Stimulated activated CD4-positive, alpha-beta T cell treated with anti-CD3 and anti-CD28 coated beads, Interleukin-1b, Interleukin-23, amount 100 ng/mL, for 24 hours (primary cell): ENCODE measurements around the gene CYBC1.

Experiments
- DNase-seq, 4 experiments: peaks; one replicate each; pipeline ENCODE4 v3.0.0-alpha.2; 2020; ENCODE audit warnings: low read depth in 4 of 4, low spot score in 1 of 4

CYBC1 gene

DNA sequence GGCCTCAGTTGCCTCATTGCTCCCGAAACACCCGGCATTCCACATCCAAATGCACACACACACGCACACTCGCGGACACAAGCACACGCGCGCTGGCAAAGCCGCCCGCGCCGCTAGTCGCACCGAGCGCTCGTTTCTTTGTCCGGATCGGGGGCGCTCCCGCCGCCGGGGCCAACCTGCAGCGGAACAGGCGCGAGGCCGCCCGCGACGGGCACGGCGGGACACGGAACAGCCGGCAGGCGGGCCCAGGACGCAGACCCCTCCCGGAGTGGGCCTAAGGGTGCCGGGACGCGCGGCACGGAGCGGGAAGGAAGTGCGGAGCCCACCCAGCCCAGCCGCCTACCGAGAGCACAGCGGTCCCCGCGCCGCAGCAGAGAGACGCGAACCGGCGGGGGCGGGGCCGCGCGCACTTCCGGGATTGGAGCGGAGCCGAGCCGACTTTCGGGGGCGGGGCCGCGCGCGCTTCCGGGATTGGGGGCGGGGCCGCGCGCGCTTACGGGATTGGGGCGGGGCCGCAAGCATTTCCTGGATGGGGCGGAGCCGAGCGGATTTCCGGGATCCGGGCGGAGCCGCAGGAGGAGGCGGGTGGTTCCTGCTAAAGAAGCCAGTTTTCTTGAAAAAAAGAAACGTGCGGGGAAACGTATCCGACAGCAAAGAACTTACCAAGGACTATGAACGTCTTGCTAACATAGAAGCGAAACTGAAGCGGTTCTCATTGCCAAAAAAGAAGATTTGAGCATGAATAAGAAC, at the start of gene CYBC1:
Gene CYBC1 (minus strand): TSS at position 396 of the 750 bp plus-strand sequence. CDS start 1,498 bp downstream, outside the sequence.
- DNase-seq, result peak; percentile 89 to 95 (median 93)

DNA sequence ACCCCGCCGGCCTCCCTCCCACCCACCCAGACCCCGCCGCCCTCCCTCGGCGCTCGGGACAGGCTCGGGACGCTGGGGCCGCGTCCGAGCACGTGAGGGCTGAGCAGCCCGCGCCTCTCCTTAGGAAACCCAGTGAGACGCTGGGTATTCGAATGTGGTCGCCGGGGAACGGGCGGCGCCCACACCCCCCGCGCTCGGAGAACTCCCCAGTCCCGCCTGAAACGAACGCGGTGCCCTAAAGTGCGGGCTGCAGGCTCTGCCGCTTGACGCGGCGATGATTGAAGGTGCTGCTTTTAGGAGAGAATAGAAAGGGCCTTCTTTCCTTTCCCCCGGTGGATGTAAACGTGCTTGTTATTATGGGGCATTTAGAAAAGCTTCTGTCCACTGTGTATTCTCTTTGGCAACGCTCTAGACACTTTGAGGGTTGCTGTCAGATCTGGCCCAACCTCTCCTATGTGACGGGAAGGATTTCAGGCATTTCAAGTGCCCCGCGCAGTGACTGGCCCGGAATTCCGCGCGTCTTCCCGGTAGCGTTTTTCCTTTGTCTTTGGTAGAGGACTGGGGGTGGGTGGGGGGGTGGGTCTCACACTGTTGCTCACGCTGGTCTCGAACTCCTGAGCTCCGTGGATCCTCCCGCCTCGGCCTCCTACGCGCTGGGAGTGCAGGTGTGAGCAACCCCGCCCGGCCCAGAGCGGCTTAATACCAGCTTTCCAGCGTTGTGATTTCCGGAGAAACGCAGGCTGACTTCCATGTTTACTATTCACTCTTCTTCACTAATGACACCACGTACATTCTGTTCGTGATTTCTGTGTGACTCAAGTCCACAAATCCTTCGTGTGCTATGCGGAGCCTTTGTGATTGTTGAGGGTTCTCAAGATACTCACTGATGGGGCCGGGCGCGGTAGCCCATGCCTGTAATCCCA, 47.2 kb upstream of the CYBC1 start:
- peak in 1 of 4 experiments; percentile 18 for DNase-seq

DNA sequence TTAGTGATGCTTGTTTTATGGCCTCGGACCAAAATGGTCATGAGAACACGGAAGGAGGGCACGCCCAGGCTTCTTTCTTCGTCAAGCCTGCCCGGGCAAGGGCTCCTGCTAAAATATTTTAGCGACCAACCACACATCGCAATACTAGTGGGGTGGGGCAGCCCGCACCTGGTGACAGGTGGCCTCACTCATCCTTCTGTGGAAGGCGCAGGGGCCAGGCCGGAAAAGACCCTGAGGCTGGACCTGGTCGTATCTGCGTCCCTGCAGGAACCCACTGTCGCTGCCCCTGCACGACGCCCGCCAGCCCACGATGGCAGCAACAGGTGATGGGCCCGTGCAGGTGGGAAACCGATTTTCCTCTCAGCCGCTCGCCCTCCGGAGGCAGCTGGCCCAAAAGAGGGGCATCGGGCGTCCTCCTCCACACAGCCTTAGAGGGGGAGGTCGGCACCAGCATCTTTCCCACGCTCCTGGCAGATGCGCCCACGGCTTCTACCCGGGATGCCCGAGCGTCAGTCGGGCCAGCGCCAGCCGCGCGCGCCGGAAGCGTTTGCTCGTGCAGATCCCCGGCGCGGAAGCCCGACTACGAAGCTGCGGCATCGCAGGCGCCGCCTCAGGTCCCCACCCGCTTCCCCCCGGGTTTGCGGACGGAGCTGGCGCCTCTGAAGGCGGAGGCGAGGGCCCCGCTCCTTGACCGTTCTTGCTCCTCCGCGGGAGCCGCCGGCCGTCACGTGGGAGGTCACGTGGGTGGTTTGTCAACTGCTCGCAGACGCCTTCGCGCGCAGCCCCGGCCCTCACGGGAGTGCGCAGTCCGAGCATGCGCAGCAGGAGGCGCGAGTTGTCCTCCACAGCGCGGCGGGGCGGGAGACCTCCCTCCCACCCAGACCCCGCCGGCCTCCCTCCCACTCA, 46.2 kb upstream of the CYBC1 start:
- DNase-seq, result peak; percentile 73 to 88 (median 82)

DNA sequence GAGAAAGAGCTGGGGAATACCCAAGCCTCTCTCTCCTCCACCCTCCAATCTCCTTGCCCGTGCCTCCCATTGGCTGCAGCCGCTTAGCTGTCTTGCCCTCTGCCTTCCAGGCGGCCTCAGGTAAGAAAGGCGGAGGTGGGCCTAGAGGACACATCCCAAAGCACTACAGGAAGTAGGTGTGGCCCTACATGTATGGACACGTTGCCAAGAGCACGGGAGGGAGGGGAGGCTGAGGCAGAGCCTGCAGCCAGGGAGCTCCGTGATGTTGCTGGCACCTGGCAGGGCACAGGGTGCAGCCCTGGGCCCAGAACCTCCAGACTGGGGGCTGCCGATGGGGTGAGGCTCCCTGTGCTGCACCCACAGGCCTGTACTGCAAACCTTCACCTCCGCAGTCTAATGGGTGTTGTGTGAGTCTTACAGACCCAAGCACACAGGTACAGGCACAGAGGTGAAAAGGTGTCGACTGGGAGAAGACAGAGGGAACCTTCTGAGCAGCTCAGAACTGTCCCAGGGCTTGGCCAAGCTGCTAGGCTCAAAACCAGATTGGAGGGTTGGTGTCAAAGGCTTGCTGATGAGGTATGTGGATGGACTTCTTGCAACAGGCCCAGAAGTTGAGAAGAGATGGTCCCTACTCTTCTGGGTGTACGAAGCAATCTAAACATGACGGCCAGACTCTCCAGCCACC, 45.4 kb upstream of the CYBC1 start:
- no peak for DNase-seq

DNA sequence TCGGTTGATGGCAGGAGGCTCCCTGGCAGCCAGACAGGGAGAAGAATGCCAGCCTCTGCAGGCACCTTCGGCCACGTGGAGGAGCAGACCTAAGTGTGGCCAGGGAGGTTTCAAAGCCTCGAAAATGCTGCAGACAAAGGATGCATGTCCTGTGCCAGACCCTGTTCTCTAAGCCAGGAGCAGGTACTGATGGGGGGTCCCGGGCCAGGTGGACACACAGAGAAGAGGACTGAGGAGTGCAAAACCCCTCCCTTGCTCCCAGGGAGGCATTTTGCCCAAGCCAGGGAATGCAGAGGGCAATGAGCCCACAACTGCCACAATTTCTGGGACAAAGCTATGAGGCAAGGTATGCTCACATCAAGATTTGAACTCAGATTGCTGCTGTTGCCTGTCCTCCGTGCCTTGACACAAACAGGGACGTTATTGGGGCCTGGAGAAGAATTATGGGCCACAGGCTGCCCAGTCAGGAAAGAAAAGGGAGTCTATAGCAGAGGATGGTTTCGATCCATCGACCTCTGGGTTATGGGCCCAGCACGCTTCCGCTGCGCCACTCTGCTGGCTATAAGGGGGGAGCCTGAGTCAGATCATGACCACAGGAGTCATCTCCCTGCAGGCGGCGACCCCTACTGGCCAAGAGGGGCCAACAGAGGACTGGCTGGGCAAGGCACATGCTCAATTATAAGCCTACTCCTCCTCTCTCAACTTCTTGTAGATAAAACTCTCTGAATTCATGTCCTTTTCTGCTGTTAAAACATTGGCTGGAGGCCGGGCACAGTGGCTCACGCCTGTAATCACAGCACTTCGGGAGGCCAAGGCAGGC, 43.9 kb upstream of the CYBC1 start:
- DNase-seq, result peak; percentile 67 to 82 (median 73)

DNA sequence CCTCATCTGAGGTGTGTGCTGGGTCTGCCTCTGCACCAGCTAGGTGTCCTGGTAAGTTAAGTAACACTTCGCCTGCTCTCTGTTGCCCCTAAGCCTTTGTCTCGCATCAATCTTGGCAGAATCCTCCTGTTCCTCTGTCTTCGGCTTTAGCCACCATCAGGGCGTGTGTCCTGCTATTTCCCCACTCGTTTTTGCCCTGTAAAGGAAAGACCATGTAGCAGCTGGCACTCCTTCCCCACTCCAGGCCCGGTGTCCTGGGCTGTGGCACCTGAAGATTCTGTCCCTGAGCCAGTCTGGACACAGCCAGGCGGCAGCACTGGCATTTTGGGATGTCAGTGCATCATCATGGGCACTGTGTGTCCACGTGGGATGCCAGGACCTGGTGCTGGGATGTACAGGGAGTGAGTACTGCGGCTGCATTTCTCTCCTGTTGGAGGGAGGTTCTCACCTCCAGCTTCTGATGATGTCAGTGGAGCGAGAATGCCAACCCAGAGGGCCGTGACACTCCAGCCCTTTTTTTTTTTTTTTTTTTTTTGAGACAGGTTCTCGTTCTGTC, 42.8 kb upstream of the CYBC1 start:
- DNase-seq, result no peak

DNA sequence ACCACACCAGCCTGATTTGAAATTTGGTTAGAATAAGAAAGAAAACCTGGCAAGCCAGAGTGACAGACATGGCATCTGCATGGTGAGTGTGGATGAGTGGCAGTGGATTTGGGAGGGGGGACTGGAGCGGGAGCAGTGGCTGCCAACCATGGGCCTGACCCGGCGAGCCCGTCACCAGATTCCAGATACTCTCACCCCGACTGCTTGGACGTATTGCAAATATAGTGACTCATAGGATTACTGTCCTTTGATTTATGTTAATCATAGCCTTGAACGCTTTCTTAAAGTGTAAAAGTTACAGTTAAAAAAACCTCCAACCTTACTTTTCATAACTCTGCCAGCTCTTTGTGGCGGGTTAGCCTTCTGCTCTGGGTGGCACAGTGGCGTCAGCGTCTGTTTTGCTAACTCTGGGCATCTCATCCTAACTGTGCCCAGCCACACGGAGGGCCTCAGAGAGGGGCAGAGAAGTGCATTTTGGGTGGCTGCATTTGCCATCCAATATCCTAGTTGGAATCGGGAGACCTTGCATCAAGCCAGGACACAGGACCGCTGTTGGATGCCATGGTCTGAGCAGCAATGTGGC, 42.2 kb upstream of the CYBC1 start:
- no peak for DNase-seq

DNA sequence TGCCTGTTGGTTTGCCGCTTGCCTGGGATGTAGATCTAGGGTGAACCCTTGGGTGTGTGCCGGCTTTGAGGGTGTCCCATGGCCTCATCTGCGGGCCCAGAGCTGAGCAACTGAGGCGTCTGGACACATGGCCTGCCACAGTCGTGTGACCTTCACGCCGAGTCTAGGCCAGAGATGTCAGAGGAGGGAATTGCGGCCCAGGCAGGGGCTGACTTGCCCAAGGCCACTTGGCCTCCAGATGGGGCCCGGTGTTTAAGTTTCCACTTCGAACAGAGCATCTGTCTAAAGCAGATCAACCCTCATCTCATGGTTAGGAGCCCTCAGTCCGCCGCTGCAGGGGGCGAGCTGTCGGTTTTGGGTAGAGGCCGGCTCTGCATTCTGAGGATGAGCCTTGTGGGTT, 41.0 kb upstream of the CYBC1 start:
- DNase-seq, result no peak

DNA sequence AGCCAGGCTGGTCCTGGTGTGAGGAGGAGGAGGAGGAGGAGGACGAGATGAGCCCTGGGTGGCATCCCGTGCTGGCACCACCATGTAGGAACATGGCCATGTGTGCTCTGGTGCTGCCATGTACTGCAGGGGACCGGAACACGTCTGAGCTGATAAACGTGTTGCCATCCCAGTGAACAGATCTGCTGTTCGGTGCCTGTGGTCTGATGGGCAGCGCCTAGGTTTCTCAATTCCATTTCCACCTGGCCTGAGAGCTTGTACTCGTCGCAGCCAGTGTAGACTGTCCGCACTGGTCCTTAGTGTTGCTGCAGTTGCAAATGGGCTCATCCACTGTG, 40.6 kb upstream of the CYBC1 start:
- no peak for DNase-seq

DNA sequence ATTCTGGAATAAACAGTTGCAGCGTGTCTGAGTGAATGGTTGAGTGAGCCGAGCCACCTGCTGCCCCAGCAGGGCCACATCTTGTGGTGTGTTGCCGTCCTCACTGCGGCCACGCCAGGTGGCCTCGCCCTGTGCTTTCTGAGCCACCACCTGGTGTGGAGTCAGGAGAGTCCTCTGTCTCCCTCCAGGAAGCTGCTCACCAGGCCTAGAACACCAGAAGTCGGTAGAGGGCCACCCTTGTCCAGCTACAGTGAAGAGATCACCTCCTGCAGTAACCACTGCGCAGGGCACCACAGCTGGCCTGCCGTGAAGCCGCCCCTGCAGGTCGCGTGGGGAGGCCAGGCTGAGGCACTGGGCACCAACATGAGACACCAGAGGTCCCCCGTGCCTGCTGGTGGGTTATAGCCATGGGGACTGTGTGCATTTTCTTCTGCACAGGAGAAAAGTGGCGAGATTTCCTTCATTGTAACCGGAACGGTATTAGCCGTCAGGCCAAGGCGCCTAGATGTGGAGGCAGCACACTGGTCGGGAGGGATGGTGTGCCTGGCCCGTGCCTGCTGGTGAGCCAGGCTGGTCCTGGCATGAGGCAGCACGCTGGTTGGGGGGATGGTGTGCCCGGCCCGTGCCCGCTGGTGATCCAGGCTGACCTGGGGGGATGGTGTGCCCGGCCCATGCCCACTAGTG, 40.1 kb upstream of the CYBC1 start:
- DNase-seq, result no peak

DNA sequence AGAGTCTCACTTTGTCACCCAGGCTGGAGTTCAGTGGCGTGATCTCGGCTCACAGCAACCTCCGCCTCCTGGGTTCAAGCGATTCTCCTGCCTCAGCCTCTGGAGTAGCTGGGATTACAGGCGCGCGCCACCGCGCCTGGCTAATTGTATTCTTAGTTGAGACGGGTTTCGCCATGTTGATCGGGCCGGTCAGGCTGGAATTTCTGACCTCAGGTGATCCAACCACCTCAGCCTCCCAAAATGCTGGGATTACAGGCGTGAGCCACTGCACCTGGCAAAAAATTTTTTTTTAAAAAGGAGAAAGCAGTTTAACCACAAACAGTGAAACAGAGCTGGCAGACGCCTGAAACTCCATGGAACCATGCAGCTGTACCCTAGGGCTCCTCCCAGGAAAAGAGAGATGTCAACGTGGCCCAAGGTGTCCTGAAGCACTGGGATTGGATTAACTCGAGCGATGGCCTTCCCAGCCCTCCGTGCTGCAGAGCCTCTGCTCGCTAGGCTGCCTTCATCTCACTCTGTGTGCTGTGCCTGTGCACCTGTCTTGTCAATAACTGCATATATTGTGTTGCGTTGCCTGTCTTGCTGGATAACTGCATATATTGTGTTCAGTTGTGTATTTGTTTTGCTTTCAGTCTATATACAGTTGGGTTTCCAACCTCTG, 39.4 kb upstream of the CYBC1 start:
- DNase-seq, result no peak

DNA sequence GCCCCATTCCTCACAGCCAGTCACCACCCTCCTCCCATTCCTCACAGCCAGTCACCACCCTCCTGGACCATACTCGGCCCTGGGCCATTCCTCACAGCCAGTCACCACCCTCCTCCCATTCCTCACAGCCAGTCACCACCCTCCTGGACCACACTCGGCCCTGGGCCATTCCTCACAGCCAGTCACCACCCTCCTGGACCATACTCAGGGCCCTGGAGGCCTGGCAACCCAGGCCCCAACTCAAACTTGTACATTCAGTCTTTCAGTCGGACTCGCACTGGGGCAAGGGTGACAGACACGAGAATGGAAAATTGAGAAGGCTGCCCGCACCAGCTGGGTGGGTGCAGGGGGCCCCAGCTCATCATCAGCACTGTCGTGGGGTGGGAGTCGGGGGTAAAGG, 38.6 kb upstream of the CYBC1 start:
- no peak for DNase-seq

DNA sequence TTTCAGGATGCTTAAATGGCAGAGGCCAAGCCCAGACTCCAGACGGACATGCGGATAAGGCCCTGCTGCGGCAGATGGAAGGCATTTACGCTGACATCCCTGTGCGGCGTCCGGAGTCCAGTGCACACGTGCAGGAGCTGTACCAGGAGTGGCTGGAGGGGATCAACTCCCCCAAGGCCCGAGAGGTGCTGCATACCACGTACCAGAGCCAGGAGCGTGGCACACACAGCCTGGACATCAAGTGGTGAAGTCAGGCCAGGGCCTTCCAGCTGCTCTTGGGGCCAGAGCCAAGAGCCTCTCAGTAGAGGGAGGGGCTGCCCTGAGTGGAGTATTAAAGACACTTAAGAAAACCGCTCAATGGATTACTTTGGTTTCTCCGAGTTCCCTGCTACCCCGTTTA, 37.4 kb upstream of the CYBC1 start:
- no peak for DNase-seq

DNA sequence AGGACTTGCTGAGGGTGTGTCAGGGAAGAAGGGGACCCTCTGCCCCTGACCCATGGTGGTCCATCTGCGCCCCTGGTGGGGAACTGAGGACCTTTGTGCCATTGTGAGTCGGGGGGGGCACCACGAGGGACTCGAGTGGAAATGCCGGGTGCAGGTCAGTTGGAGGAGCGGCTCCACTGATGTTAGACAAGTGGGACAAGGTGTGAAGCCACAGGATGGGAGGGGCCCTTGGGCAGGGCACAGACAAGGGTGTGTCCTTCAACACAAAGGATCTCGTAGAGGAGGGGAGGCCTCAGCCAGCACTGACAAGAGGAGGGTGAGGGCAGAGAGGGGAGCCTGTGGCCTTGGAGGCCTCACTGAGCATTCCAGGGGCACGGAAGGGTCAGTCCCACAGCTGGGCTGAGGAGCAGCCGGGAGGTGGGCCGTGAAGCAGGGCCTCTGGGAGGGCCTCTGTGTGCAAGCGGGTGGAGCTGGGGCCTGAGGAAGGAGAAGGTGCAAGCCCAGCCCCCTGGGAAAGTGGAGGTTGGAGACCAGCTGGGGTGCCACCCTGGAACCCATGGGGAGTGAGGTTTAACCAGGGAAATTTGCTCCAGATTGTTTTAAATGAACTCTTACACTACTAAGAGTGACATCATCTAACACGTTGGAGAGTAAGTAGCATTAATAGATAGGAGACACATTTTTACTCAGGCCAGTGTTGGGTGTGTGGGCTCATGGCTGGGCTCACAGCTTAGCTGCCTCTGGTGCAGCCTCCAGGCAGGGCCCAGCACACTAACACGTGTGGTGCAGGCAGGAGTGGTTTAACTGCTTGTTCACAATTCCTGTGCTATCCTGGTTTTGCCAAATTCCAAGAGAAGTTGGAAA, 35.9 kb upstream of the CYBC1 start:
- no peak for DNase-seq

DNA sequence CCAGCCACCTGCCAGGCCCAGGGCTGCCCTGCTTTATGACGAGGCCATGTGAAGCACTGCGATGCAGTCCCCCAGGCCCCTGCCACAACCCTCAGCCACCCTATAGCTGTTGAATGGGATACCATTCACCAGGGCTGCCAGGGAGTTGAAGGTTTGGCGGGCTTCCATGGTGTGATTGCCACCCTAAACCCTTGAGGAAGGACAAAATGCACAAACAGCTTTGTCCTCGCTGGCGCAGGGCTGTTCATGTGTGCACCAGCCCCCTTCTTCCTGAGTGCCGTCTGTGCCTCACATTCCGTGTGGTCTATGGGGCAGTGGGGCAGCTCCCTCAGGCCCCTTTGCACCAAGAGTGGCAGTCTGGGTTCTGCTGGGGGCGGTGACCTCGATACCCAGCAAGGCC, 33.3 kb upstream of the CYBC1 start:
- no peak for DNase-seq

DNA sequence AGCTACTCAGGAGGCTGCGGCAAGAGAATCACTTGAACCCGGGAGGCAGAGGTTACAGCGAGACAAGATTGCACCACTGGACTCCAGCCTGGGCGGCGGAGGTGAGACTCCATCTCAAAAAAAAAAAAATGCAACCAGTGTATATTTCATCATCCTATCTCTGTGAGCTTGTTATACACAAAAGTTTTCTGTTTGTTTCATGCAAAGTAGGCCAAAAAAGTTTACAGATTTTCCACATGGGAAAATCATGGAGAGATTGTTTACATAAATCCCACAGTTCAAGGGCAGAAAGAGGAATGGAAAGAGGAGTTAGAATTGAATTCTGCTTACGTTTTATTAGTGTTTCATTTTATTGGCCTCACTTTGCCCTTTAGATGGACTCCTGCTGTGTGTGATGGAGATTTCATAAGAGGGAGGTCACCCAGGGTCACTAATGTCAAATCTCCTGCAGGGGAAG, 32.7 kb upstream of the CYBC1 start:
- no peak for DNase-seq

DNA sequence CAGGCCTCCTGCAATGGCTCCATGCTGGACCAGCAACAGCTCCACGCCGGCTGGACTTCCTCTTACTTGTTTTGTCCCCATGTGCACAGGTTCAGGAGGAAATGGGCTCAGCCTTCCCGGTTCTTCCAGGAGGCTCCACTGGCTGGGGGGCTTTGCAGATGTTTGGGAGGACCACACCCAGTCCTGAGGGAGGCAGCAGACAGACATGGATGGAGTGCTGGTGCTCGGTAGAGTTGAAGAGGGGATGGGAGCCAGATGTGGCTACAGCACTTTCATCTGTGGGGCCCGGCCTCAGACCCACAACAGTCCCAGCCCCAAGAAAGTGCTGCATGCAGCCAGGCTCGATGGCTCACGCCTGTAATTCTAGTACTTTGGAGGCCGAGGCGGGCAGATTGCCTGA, 29.8 kb upstream of the CYBC1 start:
- DNase-seq, result no peak
